NB4 (cell line): Measurements from ENCODE around the gene TCF3.

Experiments used
- CTCF ChIP-seq: IDR thresholded peaks from one replicate; pipeline ENCODE4 v1.5.1; 2012; ENCODE audit warnings: low read depth, low read length
- MAX ChIP-seq: IDR thresholded peaks from 2 replicates; pipeline ENCODE4 v1.6.1; 2011; ENCODE audit warnings: low read depth, low read length
- POLR2A ChIP-seq: IDR thresholded peaks from 2 replicates; pipeline ENCODE4 v1.6.1; 2011; ENCODE audit warnings: mild to moderate bottlenecking; ENCODE audit not compliant: insufficient read length; ENCODE audit errors: extremely low read depth

GRCh38 chr19:1622007-1622406 is 30.4 kb downstream of the TCF3 start:
- TF ChIP-seq CTCF (no peak), POLR2A (no peak), MAX (no peak)
